Hepatocyte (in vitro differentiated cells): ENCODE measurements around the gene MTHFD1L.

ENCODE experiments used
- EZH2 ChIP-seq: fragments of 200-600 bp; sonication (generic); IDR thresholded peaks from 2 replicates; pipeline ENCODE4 v1.6.1; 2016; ENCODE audit warnings: antibody characterized with exemption, mild to moderate bottlenecking, borderline replicate concordance
- EZH2phosphoT487 ChIP-seq: fragments of 200-600 bp; sonication (generic); IDR thresholded peaks from one replicate; pipeline ENCODE4 v1.6.1; 2018; ENCODE audit warnings: antibody characterized with exemption, mild to moderate bottlenecking, low read depth, moderate library complexity; ENCODE audit not compliant: unreplicated experiment, severe bottlenecking
- TF ChIP-seq, protein P1 (sequence below): fragments of 200-600 bp; sonication (generic); IDR thresholded peaks from 2 replicates; pipeline ENCODE4 v1.5.1; 2016; ENCODE audit warnings: antibody characterized with exemption, mild to moderate bottlenecking; ENCODE audit not compliant: poor library complexity

DNA sequence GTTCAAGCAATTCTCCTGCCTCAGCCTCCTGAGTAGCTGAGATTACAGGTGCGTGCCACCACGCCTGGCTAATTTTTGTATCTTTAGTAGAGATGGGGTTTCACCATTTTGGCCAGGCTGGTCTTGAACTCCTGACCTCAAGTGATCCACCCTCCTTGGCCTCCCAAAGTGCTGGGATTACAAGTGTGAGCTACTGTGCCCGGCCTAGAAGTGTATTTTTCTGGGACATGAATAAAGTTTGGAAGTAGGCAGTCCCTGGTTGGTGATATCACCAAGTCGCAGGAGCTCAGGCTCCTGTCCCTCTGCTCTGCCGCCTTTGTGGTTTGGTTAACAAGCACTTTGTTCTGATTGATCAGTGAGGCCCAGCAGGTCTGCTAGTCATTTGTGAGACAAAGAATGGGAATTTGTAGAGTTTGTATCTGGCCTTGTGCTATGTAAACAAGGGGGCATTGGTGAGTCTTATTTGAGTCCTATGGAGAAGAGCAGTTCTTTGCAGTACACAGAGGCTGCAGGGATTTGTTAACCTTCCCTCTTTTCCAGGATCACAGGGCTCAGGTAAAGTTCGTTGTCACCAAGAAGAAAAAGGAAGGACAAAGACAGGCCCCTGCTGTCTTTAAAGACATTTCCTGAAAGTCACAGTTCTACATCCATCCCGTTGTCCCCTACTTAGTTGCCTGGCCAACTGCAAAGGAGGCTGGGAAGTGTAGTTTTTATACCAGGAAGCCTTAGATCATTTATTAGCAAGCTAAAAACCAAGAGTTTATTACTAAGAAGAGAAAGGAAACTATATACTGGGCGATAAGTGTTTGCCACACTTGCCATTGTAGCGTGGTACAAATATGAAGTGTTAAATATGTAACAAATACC, 13.1 kb downstream of the MTHFD1L start:
- TF ChIP-seq, protein P1, sequence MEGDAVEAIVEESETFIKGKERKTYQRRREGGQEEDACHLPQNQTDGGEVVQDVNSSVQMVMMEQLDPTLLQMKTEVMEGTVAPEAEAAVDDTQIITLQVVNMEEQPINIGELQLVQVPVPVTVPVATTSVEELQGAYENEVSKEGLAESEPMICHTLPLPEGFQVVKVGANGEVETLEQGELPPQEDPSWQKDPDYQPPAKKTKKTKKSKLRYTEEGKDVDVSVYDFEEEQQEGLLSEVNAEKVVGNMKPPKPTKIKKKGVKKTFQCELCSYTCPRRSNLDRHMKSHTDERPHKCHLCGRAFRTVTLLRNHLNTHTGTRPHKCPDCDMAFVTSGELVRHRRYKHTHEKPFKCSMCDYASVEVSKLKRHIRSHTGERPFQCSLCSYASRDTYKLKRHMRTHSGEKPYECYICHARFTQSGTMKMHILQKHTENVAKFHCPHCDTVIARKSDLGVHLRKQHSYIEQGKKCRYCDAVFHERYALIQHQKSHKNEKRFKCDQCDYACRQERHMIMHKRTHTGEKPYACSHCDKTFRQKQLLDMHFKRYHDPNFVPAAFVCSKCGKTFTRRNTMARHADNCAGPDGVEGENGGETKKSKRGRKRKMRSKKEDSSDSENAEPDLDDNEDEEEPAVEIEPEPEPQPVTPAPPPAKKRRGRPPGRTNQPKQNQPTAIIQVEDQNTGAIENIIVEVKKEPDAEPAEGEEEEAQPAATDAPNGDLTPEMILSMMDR: no peak
- TF ChIP-seq EZH2: no peak
- no peak for TF ChIP-seq EZH2phosphoT487
